DOHH2 (cell line): ENCODE data around the gene SHROOM1.

Experiments
- CTCF ChIP-seq: fragments of 200-600 bp; sonication (generic); IDR thresholded peaks from one replicate; pipeline ENCODE4 v1.5.1; 2014; ENCODE audit warnings: antibody characterized with exemption, mild to moderate bottlenecking, low read depth, low read length; ENCODE audit not compliant: poor library complexity, severe bottlenecking
- EZH2phosphoT487 ChIP-seq: fragments of 200-600 bp; sonication (generic); IDR thresholded peaks from 2 replicates; pipeline ENCODE4 v1.6.1; 2017; ENCODE audit warnings: borderline replicate concordance, mild to moderate bottlenecking, antibody characterized with exemption, low read length, moderate library complexity, mixed read lengths

GRCh38 chr5:132778856-132779255 is 51.6 kb downstream of the SHROOM1 start:
- TF ChIP-seq CTCF (no peak), EZH2phosphoT487 (no peak)
